ENCODE data around the gene ZNF487.

DNA sequence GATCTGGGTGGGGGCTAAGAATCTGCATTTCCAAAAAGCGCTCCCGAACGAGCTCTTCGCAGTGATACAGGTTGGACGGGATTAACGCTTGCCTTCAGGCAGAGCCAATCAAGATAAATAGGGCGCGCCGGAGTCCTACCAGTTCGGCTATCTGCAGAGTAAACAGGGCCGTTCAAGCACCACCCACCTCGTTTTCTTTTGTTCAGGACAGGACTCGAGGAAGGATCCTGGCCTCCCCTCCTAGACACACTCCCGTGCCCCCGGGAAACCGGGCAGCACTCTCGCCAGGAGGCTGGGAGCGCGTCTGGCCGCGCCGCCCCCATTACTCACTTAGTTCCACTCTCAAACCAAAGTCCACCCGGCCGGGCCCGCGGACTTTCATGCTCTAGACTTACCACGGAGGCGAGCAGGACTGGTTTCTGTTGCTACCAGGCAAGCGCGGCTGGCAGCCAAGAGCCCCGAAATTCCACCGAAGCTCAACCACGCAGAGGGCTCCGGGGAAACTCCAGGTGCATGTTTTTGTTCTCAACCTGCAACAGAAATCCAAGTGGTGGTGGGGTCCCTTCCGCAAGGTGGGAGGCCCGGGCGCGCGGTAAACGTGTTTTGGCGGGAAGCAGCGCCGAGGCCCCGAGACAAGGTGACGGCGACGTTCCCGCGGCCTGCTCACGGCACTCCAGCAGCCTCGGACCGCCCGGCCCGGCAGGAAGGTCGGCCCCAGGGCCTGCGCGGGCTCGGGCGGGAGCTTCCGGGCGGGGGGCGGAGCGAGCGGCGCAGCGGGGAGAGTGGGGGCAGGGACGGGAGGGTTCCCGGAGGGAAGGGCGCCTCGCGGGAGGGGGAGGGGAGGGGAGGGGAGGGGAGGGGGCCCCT, 40.6 kb upstream of the ZNF487 start:
- TF ChIP-seq FOXK2 (IDR thresholded peaks at IDR 0.05) (0 out of 2 replicates have a peak, but pooled peaks have one; percentile 40), MAZ (IDR thresholded peaks at IDR 0.05; ENCODE audit: borderline replicate concordance, low read depth, low read length) (no peak), MAZ (CRISPR knock-in tag; IDR thresholded peaks at IDR 0.05; ENCODE audit: low read depth) (no peak), ZSCAN20 (CRISPR knock-in tag; IDR thresholded peaks at IDR 0.05; ENCODE audit: borderline replicate concordance) (0 out of 2 replicates have a peak, but pooled peaks have one; percentile 56), CTCF (CRISPR knock-in tag; IDR thresholded peaks at IDR 0.05) (no peak; the same call in 1 of the 2 replicates), TOPORS (CRISPR knock-in tag; IDR thresholded peaks at IDR 0.05) (no peak), HNRNPL (IDR thresholded peaks at IDR 0.05; ENCODE audit: low read depth, low read length) (0 out of 2 replicates have a peak, but pooled peaks have one; percentile 34), ZNF337 (CRISPR knock-in tag; IDR thresholded peaks at IDR 0.05; ENCODE audit: borderline replicate concordance, low read depth) (no peak), E2F5 (CRISPR knock-in tag; conservative IDR thresholded peaks at IDR 0.05) (peak; percentile 78), DNMT1 (CRISPR knock-in tag; IDR thresholded peaks at IDR 0.05) (no peak)

All from HepG2 (cell line).